Neural progenitor cell (in vitro differentiated cells): Measurements from ENCODE around the gene YTHDF1. TPM values are rescaled to one million over a fixed set of nuclear protein-coding genes. Genes with fewer than 3 reads are reported as not detected.
"Not testable (repeated sequence)": the region's sequence is repeated elsewhere in the genome, so short reads cannot be mapped to it uniquely, and the experiment has no call there.

Experiments used
- DNase-seq: peaks from one replicate; pipeline ENCODE4 v3.0.0-alpha.2; 2016; ENCODE audit warnings: low spot score
- H2AFZ ChIP-seq: fragments of 200-600 bp; sonication (generic); replicated peaks from 2 replicates; pipeline ENCODE4 v1.6.1; 2016; ENCODE audit warnings: antibody characterized with exemption
- H3F3A ChIP-seq: fragments of 200-600 bp; sonication (generic); 2 replicates; pipeline ENCODE4 v1.6.1; 2016; ENCODE audit warnings: antibody characterized with exemption, low read depth
- H3K27ac ChIP-seq: fragments of 200-600 bp; sonication (generic); 2 replicates; pipeline ENCODE4 v1.5.1; 2016; ENCODE audit warnings: mild to moderate bottlenecking
- H3K27me3 ChIP-seq: fragments of 200-600 bp; sonication (generic); 2 replicates; pipeline ENCODE4 v1.6.1; 2016; ENCODE audit warnings: mild to moderate bottlenecking, moderate library complexity
- H3K36me3 ChIP-seq: fragments of 200-600 bp; sonication (generic); 2 replicates; pipeline ENCODE4 v1.5.1; 2016
- H3K4me1 ChIP-seq: fragments of 200-600 bp; sonication (generic); 2 replicates; pipeline ENCODE4 v1.6.1; 2016; ENCODE audit warnings: mixed run types
- H3K4me2 ChIP-seq: fragments of 200-600 bp; sonication (generic); 2 replicates; pipeline ENCODE4 v1.6.1; 2016
- H3K4me3 ChIP-seq: fragments of 200-600 bp; sonication (generic); 2 replicates; pipeline ENCODE4 v1.5.1; 2016
- H3K79me2 ChIP-seq: fragments of 200-600 bp; sonication (generic); 2 replicates; pipeline ENCODE4 v1.6.1; 2016; ENCODE audit warnings: low read depth
- H3K9ac ChIP-seq: fragments of 200-600 bp; sonication (generic); 2 replicates; pipeline ENCODE4 v1.6.1; 2016
- H3K9me3 ChIP-seq: fragments of 200-600 bp; sonication (generic); 2 replicates; pipeline ENCODE4 v1.5.1; 2016; ENCODE audit warnings: low read depth
- H4K20me1 ChIP-seq: fragments of 200-600 bp; sonication (generic); 2 replicates; pipeline ENCODE4 v1.6.1; 2016; ENCODE audit warnings: low read depth
- H3K27ac Mint-ChIP-seq: 3 replicates; pipeline ENCODE4 v1.8.0; 2021; ENCODE audit warnings: mixed read lengths
- H3K27me3 Mint-ChIP-seq: 2 replicates; pipeline ENCODE4 v1.8.0; 2022; ENCODE audit warnings: low read depth, mild to moderate bottlenecking, inconsistent platforms, moderate library complexity, mixed read lengths; ENCODE audit not compliant: insufficient read depth
- H3K36me3 Mint-ChIP-seq: 3 replicates; pipeline ENCODE4 v1.8.0; 2021; ENCODE audit warnings: mixed read lengths
- H3K4me1 Mint-ChIP-seq: 3 replicates; pipeline ENCODE4 v1.8.0; 2021; ENCODE audit warnings: mixed read lengths
- H3K4me3 Mint-ChIP-seq: 3 replicates; pipeline ENCODE4 v1.8.0; 2021; ENCODE audit warnings: mild to moderate bottlenecking, moderate library complexity, mixed read lengths
- H3K9me3 Mint-ChIP-seq: 3 replicates; pipeline ENCODE4 v1.8.0; 2020; ENCODE audit warnings: mixed read lengths
- EZH2 ChIP-seq: fragments of 200-600 bp; sonication (generic); IDR thresholded peaks from 2 replicates; pipeline ENCODE4 v1.6.1; 2017; ENCODE audit warnings: antibody characterized with exemption, mild to moderate bottlenecking, moderate library complexity
- EZH2phosphoT487 ChIP-seq: fragments of 200-600 bp; sonication (generic); IDR thresholded peaks from 2 replicates; pipeline ENCODE4 v1.6.1; 2017; ENCODE audit warnings: antibody characterized with exemption
- total RNA-seq: library from RNA; depleted of rRNA; stranded (reverse); fragments of >200 nt; gene quantifications from 2 replicates; pipeline ENCODE4 v1.2.3, GENCODE V29; 2015; ENCODE audit warnings: low replicate concordance
- TF ChIP-seq, protein P1 (sequence below): fragments of 200-600 bp; sonication (generic); IDR thresholded peaks from 2 replicates; pipeline ENCODE4 v1.5.1; 2017; ENCODE audit warnings: antibody characterized with exemption, mild to moderate bottlenecking

The YTHDF1 gene
- total RNA-seq, 1 donor from 2014 or later = 28.1 TPM

DNA sequence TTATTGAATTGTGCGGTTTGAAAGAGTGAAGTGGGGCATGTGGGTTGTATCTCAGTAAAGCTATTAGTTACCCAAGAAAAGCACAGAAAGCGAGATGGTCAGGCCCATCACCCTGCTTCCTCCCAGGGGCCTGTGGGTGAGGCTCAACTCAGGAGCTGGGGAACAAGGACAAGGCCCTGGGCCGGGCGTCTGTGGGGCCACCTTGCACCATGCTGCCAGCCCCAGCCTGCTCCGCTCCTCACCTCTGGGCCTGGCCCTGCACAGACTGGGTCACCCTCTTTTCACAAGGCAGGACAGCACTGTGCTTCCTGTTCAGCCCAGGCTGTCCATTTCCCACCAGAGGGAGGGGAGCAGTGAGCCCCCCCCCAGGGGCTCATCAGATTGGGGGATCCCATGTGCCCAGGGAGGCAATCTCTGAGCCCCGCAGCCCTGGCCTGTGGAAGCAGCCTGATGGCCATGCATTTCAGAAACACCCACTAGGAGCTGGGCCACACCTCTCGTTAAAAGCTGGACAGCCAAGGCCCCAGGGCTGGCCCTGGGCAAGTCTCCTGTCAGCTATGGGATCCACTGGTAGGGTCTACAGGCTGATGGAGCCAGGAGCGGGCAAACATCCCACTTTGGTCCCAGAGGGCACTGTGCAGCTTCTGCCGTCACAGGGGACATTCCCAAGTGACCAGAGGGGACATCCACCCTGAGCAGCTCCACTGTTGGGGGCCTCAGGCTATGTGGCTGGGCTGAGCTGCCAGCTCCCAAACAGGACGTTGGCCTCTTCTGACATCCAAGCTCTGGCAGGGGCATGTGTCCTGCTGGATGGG lies 55.9 kb downstream of the YTHDF1 start:
- H3K27ac ChIP-seq = no peak overlapping the region
- peaks cover 9% of the 10 kb centered on the region for H3K4me1 ChIP-seq
- no peaks in the 10 kb centered on the region for H3K9me3 Mint-ChIP-seq
- no peaks in the 10 kb centered on the region for H4K20me1 ChIP-seq
- H2AFZ ChIP-seq = no peak overlapping the region
- no peak for DNase-seq
- no peaks in the 10 kb centered on the region for H3K27me3 ChIP-seq
- H3K4me3 Mint-ChIP-seq = no peak overlapping the region
- no peak overlapping the region for H3K4me3 ChIP-seq
- no peaks in the 10 kb centered on the region for H3F3A ChIP-seq
- no peak for TF ChIP-seq EZH2phosphoT487
- TF ChIP-seq, protein P1, sequence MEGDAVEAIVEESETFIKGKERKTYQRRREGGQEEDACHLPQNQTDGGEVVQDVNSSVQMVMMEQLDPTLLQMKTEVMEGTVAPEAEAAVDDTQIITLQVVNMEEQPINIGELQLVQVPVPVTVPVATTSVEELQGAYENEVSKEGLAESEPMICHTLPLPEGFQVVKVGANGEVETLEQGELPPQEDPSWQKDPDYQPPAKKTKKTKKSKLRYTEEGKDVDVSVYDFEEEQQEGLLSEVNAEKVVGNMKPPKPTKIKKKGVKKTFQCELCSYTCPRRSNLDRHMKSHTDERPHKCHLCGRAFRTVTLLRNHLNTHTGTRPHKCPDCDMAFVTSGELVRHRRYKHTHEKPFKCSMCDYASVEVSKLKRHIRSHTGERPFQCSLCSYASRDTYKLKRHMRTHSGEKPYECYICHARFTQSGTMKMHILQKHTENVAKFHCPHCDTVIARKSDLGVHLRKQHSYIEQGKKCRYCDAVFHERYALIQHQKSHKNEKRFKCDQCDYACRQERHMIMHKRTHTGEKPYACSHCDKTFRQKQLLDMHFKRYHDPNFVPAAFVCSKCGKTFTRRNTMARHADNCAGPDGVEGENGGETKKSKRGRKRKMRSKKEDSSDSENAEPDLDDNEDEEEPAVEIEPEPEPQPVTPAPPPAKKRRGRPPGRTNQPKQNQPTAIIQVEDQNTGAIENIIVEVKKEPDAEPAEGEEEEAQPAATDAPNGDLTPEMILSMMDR = no peak
- no peak for TF ChIP-seq EZH2
- H3K79me2 ChIP-seq = no peaks in the 10 kb centered on the region
- no peak overlapping the region for H3K27ac Mint-ChIP-seq
- no peak overlapping the region for H3K4me2 ChIP-seq
- H3K4me1 Mint-ChIP-seq = peaks cover 25% of the 10 kb centered on the region
- H3K36me3 Mint-ChIP-seq = no peaks in the 10 kb centered on the region
- no peaks in the 10 kb centered on the region for H3K36me3 ChIP-seq
- no peaks in the 10 kb centered on the region for H3K9me3 ChIP-seq
- peaks cover 16% of the 10 kb centered on the region for H3K27me3 Mint-ChIP-seq
- H3K9ac ChIP-seq = no peak overlapping the region

DNA sequence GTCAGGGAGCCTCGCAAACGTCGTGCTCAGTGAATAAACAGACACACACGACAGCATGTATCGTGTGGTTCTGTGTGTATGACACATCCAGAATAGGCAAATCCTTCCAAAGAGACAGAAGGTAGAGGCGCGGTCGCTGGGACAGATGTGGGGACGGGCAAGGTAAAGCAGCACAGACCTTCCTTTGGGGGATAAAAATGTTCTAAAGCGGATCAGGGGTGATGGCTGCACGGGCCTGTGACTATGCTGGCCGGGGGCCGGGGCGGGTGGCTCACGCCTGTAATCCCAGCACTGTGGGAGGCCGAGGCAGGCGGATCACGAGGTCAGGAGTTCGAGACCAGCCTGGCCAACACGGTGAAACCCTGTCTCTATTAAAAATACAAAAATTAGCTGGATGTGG lies 56.7 kb downstream of the YTHDF1 start:
- H3K27ac ChIP-seq, H3K27ac Mint-ChIP-seq, H3K4me3 ChIP-seq, H3K9me3 Mint-ChIP-seq, H4K20me1 ChIP-seq, DNase-seq, H3K4me3 Mint-ChIP-seq, H3K36me3 Mint-ChIP-seq, H3K4me2 ChIP-seq, H3K27me3 ChIP-seq, H3K36me3 ChIP-seq, H3K9me3 ChIP-seq, H3K9ac ChIP-seq, H3F3A ChIP-seq, H3K4me1 ChIP-seq, H2AFZ ChIP-seq, H3K79me2 ChIP-seq: not testable (repeated sequence)
- Mint-ChIP-seq H3K4me1 (peaks cover 21% of the 10 kb centered on the region), H3K27me3 (peaks cover 16% of the 10 kb centered on the region)

DNA sequence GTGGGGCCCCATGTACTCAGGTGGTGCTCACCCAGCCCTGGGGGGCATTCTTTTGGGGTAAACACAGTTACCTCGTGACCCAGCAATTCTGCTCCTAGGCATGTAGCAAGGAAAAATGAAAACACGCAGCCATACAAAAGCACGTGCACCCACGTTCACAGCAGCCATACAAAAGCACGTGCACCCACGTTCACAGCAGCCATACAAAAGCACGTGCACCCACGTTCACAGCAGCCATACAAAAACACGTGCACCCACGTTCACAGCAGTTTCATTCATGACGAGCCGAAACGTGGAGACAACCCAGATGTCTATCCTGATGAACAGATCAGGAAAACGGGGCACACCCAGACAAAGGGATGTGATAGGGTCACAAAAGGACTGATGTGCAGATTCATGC lies 57.1 kb downstream of the YTHDF1 start:
- Mint-ChIP-seq H3K36me3 (no peaks in the 10 kb centered on the region), H3K4me3 (no peak overlapping the region), H3K4me1 (peaks cover 19% of the 10 kb centered on the region), H3K27me3 (peaks cover 16% of the 10 kb centered on the region), H3K27ac (no peak overlapping the region), H3K9me3 (no peaks in the 10 kb centered on the region)
- H3K36me3 ChIP-seq = no peaks in the 10 kb centered on the region
- no peaks in the 10 kb centered on the region for H3K27me3 ChIP-seq
- no peaks in the 10 kb centered on the region for H3F3A ChIP-seq
- no peak overlapping the region for H3K9ac ChIP-seq
- H3K79me2 ChIP-seq = no peaks in the 10 kb centered on the region
- no peak overlapping the region for H3K27ac ChIP-seq
- no peak for DNase-seq
- no peak overlapping the region for H2AFZ ChIP-seq
- no peaks in the 10 kb centered on the region for H4K20me1 ChIP-seq
- TF ChIP-seq EZH2phosphoT487 (no peak), EZH2 (no peak)
- TF ChIP-seq, protein P1 = no peak
- peaks cover 5% of the 10 kb centered on the region for H3K4me1 ChIP-seq
- H3K9me3 ChIP-seq = no peaks in the 10 kb centered on the region
- H3K4me3 ChIP-seq = no peak overlapping the region
- H3K4me2 ChIP-seq = no peak overlapping the region

DNA sequence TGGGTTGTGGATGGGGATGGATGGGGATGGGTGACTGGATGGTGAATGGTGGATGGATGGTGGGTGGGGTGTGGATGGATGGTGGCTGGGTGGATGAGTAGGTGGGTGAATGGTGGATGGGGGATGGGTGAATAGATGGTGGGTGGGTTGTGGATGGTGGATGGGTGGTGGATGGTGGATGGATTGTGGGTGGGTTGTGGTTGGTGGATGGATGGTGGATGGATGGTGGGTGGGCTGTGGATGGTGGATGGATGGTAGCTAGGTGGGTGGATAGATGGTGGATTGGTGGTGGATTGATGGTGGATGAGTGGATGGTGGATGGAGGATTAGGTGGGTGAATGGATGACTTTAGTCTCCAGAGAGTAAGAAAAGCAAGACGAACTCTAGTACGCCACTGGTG lies 57.6 kb downstream of the YTHDF1 start:
- Histone ChIP-seq H3K4me1 (no peaks in the 10 kb centered on the region), H2AFZ (no peak overlapping the region), H3K4me3 (no peak overlapping the region), H3K36me3 (no peaks in the 10 kb centered on the region), H3K27me3 (no peaks in the 10 kb centered on the region), H4K20me1 (no peaks in the 10 kb centered on the region), H3K9ac (no peak overlapping the region), H3F3A (no peaks in the 10 kb centered on the region), H3K79me2 (no peaks in the 10 kb centered on the region), H3K9me3 (no peaks in the 10 kb centered on the region), H3K27ac (no peak overlapping the region), H3K4me2 (no peak overlapping the region)
- TF ChIP-seq, protein P1 = no peak
- TF ChIP-seq EZH2 (no peak), EZH2phosphoT487 (no peak)
- H3K4me1 Mint-ChIP-seq = peaks cover 14% of the 10 kb centered on the region
- H3K9me3 Mint-ChIP-seq = no peaks in the 10 kb centered on the region
- H3K36me3 Mint-ChIP-seq = no peaks in the 10 kb centered on the region
- DNase-seq = no peak
- H3K4me3 Mint-ChIP-seq = no peak overlapping the region
- H3K27me3 Mint-ChIP-seq = peaks cover 14% of the 10 kb centered on the region
- no peak overlapping the region for H3K27ac Mint-ChIP-seq

DNA sequence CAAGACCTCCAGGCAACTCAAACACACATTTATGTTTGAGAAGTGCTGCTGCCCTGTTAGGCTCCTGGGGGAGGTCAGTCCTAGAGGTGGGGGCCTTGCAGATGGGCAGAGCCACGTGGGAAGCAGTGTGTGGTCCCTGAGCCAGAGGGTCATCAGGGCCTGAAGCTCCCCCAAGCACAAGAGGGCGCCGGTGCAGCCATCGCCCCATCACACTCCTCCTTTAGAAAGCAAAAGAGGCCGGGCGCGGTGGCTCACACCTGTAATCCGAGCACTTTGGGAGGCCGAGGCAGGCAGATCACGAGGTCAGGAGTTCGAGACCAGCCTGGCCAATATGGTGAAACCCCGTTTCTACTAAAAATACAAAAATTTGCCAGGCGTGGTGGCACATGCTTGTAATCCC lies 58.5 kb downstream of the YTHDF1 start:
- DNase-seq, H3K36me3 ChIP-seq, H3K27me3 Mint-ChIP-seq, H3K9me3 Mint-ChIP-seq, H3K27ac Mint-ChIP-seq, H3K4me1 Mint-ChIP-seq, H3K79me2 ChIP-seq, H3K27me3 ChIP-seq, H3K4me3 Mint-ChIP-seq, H3K4me1 ChIP-seq, H3K36me3 Mint-ChIP-seq, H3F3A ChIP-seq, H3K4me3 ChIP-seq, H3K9me3 ChIP-seq, H3K9ac ChIP-seq, H3K27ac ChIP-seq, H4K20me1 ChIP-seq, H2AFZ ChIP-seq, H3K4me2 ChIP-seq: not testable (repeated sequence)
